ENCODE measurements around the gene KIAA1755.

KIAA1755 gene

DNA sequence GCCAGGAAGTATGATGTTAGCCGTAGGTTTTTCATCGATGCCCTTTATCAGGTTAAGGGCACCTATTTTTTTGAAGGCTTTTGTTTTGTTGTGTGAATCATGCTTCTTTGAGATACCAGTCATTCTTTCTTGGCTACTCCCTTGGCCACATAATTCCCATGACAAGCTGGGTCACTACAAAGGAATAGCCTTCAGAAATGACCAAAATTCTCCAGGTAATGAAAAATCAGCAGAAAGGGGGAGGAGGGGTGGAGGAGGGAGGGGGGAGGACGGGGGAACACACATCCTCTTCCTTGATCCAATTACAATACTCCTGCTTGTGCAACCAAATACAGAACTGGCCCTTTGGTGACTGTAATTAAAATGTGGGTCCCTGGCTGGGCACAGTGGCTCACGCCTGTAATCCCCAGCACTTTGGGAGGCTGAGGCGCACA lies 73.7 kb downstream of the KIAA1755 start:
- no peaks in the 10 kb centered on the region for H3K9me3 Mint-ChIP-seq
- TF ChIP-seq, protein P1, sequence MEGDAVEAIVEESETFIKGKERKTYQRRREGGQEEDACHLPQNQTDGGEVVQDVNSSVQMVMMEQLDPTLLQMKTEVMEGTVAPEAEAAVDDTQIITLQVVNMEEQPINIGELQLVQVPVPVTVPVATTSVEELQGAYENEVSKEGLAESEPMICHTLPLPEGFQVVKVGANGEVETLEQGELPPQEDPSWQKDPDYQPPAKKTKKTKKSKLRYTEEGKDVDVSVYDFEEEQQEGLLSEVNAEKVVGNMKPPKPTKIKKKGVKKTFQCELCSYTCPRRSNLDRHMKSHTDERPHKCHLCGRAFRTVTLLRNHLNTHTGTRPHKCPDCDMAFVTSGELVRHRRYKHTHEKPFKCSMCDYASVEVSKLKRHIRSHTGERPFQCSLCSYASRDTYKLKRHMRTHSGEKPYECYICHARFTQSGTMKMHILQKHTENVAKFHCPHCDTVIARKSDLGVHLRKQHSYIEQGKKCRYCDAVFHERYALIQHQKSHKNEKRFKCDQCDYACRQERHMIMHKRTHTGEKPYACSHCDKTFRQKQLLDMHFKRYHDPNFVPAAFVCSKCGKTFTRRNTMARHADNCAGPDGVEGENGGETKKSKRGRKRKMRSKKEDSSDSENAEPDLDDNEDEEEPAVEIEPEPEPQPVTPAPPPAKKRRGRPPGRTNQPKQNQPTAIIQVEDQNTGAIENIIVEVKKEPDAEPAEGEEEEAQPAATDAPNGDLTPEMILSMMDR (IDR thresholded peaks at IDR 0.05; ENCODE audit: unreplicated experiment in 3 of 3) = no peak
- H3K4me1 Mint-ChIP-seq = peaks cover 17% of the 10 kb centered on the region
- no peaks in the 10 kb centered on the region for H3K36me3 Mint-ChIP-seq (ENCODE audit: low read depth)
- H3K27me3 Mint-ChIP-seq (ENCODE audit: low read depth) = no peaks in the 10 kb centered on the region
- no peak overlapping the region for H3K27ac Mint-ChIP-seq
- H3K4me3 Mint-ChIP-seq = no peak overlapping the region

DNA sequence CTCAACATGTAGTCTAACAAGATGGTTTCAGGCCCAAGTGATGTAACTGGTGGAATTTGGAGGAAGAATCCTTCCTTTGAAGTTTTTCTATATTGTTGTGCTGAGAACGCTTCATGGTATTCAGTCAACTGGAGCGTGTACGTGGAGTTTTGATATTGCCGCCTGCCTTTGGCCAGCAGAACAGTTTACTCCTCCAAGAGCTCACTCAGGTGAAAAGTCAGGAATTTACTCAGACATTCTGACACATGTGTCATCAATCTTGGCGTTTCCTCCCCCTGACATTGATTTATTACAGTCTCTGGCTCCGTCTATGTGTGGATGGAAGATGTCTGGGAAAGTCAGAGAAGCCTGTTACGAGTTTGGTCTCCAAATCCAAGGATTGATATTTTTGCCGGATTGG lies 76.4 kb downstream of the KIAA1755 start:
- TF ChIP-seq, protein P1 (IDR thresholded peaks at IDR 0.05; ENCODE audit: unreplicated experiment in 3 of 3) = no peak
- no peaks in the 10 kb centered on the region for H3K9me3 Mint-ChIP-seq
- H3K4me1 Mint-ChIP-seq = peaks cover 35% of the 10 kb centered on the region
- no peak overlapping the region for H3K4me3 Mint-ChIP-seq
- no peaks in the 10 kb centered on the region for H3K36me3 Mint-ChIP-seq (ENCODE audit: low read depth)
- H3K27ac Mint-ChIP-seq = peak overlapping the region; percentile 80 to 95 (median 89)
- H3K27me3 Mint-ChIP-seq (ENCODE audit: low read depth) = no peaks in the 10 kb centered on the region

DNA sequence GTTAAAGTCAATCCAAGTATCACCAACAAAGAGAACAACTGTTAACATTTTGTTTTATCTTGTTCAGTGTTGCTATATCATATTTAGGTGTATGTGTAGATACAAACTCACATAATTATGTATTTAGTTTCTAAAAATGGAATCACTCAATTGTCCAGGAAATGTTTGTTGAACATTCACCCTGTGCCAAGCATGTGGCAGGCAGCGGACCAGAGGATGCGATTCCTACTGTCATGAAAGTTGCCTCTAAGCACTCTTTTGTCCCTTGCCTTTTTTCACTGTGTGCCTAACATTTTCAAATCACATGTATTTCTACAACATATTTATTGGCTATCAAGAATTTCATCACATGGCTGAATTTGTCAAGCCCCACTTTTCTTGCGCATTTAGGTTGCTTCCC lies 78.6 kb downstream of the KIAA1755 start:
- TF ChIP-seq, protein P1 (IDR thresholded peaks at IDR 0.05; ENCODE audit: unreplicated experiment in 3 of 3) = no peak
- H3K36me3 Mint-ChIP-seq (ENCODE audit: low read depth) = no peaks in the 10 kb centered on the region
- H3K4me3 Mint-ChIP-seq = no peak overlapping the region
- peaks cover 54% of the 10 kb centered on the region for H3K4me1 Mint-ChIP-seq
- no peaks in the 10 kb centered on the region for H3K27me3 Mint-ChIP-seq (ENCODE audit: low read depth)
- no peaks in the 10 kb centered on the region for H3K9me3 Mint-ChIP-seq
- H3K27ac Mint-ChIP-seq = peak overlapping the region in 2 of 3 experiments; percentile 88 to 90

DNA sequence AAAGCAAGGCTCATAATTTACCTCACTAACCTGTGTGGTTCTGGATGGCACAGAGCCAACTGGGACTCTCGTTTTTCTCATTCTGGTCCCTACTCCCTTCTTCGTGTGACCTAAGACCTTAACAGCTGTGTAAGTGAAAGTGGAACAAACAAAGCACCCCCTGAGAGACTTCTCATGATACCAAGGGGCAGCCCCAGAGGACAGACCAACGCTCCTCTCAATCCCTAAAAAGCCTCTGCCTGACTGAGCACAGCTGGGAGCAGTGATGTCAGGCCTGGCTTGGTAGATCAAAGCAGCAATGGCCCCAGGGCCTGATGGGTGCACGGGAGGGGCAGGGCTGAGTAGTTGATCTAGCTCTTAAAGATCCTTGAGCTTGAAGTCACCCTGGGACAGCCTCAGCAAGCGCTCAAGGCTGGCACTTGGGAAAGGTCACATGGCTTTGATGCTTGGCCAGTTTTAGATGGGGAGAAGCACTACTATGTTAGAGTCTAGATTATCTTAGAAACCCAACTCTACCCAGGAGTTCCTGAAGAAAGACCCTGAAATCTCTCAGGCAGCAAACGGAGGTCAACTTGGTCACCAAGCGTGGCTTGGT lies 79.2 kb downstream of the KIAA1755 start:
- no peak overlapping the region for H3K4me3 Mint-ChIP-seq

DNA sequence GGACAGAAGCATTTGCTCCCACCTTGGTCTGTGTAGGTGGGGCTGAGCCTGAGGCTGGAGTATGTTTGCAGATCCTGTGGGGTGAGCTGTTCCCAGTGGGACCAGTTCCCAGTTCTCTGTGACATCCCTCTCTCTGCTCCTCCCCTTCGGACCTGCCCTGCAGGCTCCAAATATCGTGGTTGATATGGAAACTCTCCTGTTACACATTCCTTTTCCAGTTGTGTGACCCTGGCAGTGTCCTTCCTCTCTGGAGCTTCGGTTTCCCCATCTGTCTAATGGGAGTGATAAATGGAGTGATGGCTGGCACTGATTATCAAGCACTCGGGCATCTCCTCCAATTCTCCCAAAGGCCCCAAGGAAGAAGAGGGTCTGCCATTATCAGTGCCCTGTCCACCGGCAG lies 79.8 kb downstream of the KIAA1755 start:
- Mint-ChIP-seq H3K36me3 (ENCODE audit: low read depth) (no peaks in the 10 kb centered on the region), H3K4me3 (no peak overlapping the region), H3K9me3 (no peaks in the 10 kb centered on the region), H3K27me3 (ENCODE audit: low read depth) (no peaks in the 10 kb centered on the region), H3K27ac (peak overlapping the region; percentile 63 to 90 (median 88)), H3K4me1 (peaks cover 55% of the 10 kb centered on the region)
- TF ChIP-seq, protein P1 (IDR thresholded peaks at IDR 0.05; ENCODE audit: unreplicated experiment in 3 of 3) = no peak

More for the DNA sequence above, 79.2 kb downstream of the KIAA1755 start:
- Mint-ChIP-seq H3K4me1 (peaks cover 55% of the 10 kb centered on the region), H3K36me3 (ENCODE audit: low read depth) (no peaks in the 10 kb centered on the region), H3K27me3 (ENCODE audit: low read depth) (no peaks in the 10 kb centered on the region), H3K27ac (peak overlapping the region; percentile 63 to 90 (median 88)), H3K9me3 (no peaks in the 10 kb centered on the region)
- TF ChIP-seq, protein P1 (IDR thresholded peaks at IDR 0.05; ENCODE audit: unreplicated experiment in 3 of 3) = no peak

DNA sequence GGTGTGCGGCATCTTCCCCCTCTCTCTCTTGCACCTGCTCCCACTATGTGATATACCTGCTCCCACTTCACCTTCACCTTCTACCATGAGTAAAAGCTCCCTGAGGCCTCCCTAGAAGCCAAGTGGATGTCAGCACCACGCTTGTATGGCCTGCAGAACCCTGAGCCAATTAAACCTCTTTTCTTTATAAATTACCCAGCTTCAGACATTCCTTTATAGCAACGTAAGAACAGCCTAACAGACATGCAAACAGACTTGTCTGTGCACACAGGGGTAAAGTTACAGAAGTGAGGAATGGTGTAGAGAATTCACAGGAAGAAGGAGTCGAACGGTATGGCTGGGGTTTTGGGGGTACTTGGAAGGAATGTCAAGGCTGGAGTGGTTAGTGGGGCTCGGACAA lies 80.7 kb downstream of the KIAA1755 start:
- Mint-ChIP-seq H3K27ac (peak overlapping the region; percentile 66 to 90 (median 89)), H3K9me3 (no peaks in the 10 kb centered on the region), H3K4me1 (peaks cover 55% of the 10 kb centered on the region), H3K4me3 (peak overlapping the region in 1 of 3 experiments; percentile 35), H3K27me3 (ENCODE audit: low read depth) (no peaks in the 10 kb centered on the region), H3K36me3 (ENCODE audit: low read depth) (no peaks in the 10 kb centered on the region)
- TF ChIP-seq, protein P1 (IDR thresholded peaks at IDR 0.05; ENCODE audit: unreplicated experiment in 3 of 3) = no peak
